Osteocyte (in vitro differentiated cells): ENCODE results near the gene FRMD3. TPM values are rescaled to one million over a fixed set of nuclear protein-coding genes. Genes with fewer than 3 reads are reported as not detected.

Experiments
- DNase-seq: peaks from one replicate; pipeline ENCODE4 v3.0.0; 2021; ENCODE audit warnings: mixed read lengths; ENCODE audit not compliant: unreplicated experiment; ENCODE audit errors: extremely low spot score
- H3K27ac Mint-ChIP-seq: one replicate; pipeline ENCODE4 v1.8.0; 2021; ENCODE audit warnings: mild to moderate bottlenecking, mixed read lengths; ENCODE audit not compliant: unreplicated experiment
- H3K27me3 Mint-ChIP-seq: one replicate; pipeline ENCODE4 v1.8.0; 2021; ENCODE audit warnings: mixed read lengths; ENCODE audit not compliant: unreplicated experiment
- H3K36me3 Mint-ChIP-seq: one replicate; pipeline ENCODE4 v1.8.0; 2021; ENCODE audit warnings: mixed read lengths; ENCODE audit not compliant: unreplicated experiment
- H3K4me1 Mint-ChIP-seq: one replicate; pipeline ENCODE4 v1.8.0; 2021; ENCODE audit warnings: mixed read lengths; ENCODE audit not compliant: unreplicated experiment
- H3K4me3 Mint-ChIP-seq: one replicate; pipeline ENCODE4 v1.8.0; 2021; ENCODE audit warnings: mild to moderate bottlenecking, moderate library complexity, mixed read lengths; ENCODE audit not compliant: unreplicated experiment
- H3K9me3 Mint-ChIP-seq: one replicate; pipeline ENCODE4 v1.8.0; 2021; ENCODE audit warnings: mixed read lengths; ENCODE audit not compliant: unreplicated experiment
- total RNA-seq: library from RNA; stranded (reverse); gene quantifications from 2 replicates; pipeline ENCODE4 v1.2.1, GENCODE V29; 2021
- TF ChIP-seq, protein P1 (sequence below): fragments of 200-600 bp; sonication (generic); IDR thresholded peaks from 2 replicates; pipeline ENCODE4 v1.5.0; 2021; ENCODE audit warnings: antibody characterized with exemption, mild to moderate bottlenecking, moderate library complexity

Gene FRMD3
- total RNA-seq, 1 donor from 2014 or later = 0.35 TPM

DNA sequence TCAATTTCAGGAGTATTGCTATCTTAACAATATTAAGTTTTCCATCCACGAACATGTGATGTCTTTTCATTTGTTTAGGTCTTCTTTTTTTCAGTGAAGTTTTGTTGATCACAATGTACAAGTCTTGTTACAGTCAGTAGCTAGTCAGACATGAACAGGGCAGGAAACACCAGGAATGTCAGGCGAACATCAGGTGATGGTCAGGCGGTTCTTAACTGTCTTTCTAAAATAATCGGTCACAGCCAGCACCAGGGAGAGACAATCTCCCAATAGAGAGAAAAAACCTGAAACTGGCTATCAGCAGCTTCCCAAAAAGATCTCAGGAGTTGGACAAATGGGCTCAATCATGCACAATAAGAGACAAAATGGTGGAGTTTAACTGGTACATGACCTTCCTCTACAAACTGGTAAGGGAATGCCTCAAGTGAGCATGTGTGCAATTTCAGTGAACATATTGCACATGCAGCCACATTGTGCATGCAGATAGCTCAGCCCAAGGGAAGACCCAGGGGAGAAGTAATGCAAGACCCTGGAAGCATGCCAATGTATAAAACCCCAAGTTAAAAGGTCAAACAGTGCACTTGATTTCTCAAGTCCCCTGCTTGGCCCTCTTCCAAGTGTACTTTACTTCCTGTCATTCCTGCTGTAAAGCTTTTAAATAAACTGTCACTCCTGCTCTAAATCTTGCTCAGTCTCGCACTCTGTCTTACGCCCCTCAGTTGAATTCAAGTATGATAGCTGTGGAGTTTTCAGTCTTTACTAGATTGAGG, 299.1 kb downstream of the FRMD3 start:
- peaks cover 14% of the 10 kb centered on the region for H3K9me3 Mint-ChIP-seq
- TF ChIP-seq, protein P1, sequence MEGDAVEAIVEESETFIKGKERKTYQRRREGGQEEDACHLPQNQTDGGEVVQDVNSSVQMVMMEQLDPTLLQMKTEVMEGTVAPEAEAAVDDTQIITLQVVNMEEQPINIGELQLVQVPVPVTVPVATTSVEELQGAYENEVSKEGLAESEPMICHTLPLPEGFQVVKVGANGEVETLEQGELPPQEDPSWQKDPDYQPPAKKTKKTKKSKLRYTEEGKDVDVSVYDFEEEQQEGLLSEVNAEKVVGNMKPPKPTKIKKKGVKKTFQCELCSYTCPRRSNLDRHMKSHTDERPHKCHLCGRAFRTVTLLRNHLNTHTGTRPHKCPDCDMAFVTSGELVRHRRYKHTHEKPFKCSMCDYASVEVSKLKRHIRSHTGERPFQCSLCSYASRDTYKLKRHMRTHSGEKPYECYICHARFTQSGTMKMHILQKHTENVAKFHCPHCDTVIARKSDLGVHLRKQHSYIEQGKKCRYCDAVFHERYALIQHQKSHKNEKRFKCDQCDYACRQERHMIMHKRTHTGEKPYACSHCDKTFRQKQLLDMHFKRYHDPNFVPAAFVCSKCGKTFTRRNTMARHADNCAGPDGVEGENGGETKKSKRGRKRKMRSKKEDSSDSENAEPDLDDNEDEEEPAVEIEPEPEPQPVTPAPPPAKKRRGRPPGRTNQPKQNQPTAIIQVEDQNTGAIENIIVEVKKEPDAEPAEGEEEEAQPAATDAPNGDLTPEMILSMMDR = no peak

GRCh38 chr9:83236029-83236696, 302.0 kb downstream of the FRMD3 start:
- no peaks in the 10 kb centered on the region for H3K36me3 Mint-ChIP-seq
- H3K9me3 Mint-ChIP-seq = no peaks in the 10 kb centered on the region
- no peak for DNase-seq
- no peak overlapping the region for H3K27ac Mint-ChIP-seq
- TF ChIP-seq, protein P1 = no peak
- no peaks in the 10 kb centered on the region for H3K27me3 Mint-ChIP-seq
- no peak overlapping the region for H3K4me3 Mint-ChIP-seq
- peaks cover 1% of the 10 kb centered on the region for H3K4me1 Mint-ChIP-seq

More for the DNA sequence above, 299.1 kb downstream of the FRMD3 start:
- H3K4me1 Mint-ChIP-seq = peaks cover 1% of the 10 kb centered on the region
- H3K36me3 Mint-ChIP-seq = no peaks in the 10 kb centered on the region
- H3K27me3 Mint-ChIP-seq = no peaks in the 10 kb centered on the region
- DNase-seq = no peak
- H3K4me3 Mint-ChIP-seq = no peak overlapping the region
- H3K27ac Mint-ChIP-seq = no peak overlapping the region

GRCh38 chr9:83235526-83235925, 302.7 kb downstream of the FRMD3 start:
- Mint-ChIP-seq H3K4me1 (peaks cover 1% of the 10 kb centered on the region), H3K27me3 (no peaks in the 10 kb centered on the region), H3K27ac (no peak overlapping the region), H3K36me3 (no peaks in the 10 kb centered on the region), H3K9me3 (peaks cover under 1% of the 10 kb centered on the region), H3K4me3 (no peak overlapping the region)
- TF ChIP-seq, protein P1 = no peak
- no peak for DNase-seq

DNA sequence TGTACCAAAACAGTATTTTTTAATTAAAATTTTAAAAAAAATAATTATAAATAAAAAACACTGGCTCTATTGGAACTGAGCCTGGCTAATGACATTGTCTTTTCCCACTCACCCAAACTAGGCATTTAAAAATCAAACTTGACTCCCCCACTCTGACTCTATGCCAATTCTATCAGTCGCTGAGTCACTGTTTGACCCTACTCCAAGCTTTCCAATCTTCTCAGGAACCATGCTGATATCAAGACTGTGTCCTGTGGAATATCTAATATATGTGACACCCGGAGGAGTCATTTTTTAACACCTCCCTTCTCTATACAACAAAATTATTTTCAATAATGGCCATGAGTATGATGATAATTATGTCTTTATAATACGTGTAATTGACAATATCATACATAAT, 303.7 kb downstream of the FRMD3 start:
- Mint-ChIP-seq H3K4me3 (no peak overlapping the region), H3K4me1 (peaks cover 1% of the 10 kb centered on the region), H3K9me3 (peaks cover 9% of the 10 kb centered on the region), H3K27me3 (no peaks in the 10 kb centered on the region), H3K36me3 (no peaks in the 10 kb centered on the region), H3K27ac (no peak overlapping the region)
- TF ChIP-seq, protein P1 = no peak
- no peak for DNase-seq

- TF ChIP-seq, protein P1 = no peak
- no peak for DNase-seq
- Mint-ChIP-seq H3K27ac (no peak overlapping the region), H3K27me3 (no peaks in the 10 kb centered on the region), H3K4me1 (no peaks in the 10 kb centered on the region), H3K9me3 (peaks cover 13% of the 10 kb centered on the region), H3K4me3 (no peak overlapping the region), H3K36me3 (no peaks in the 10 kb centered on the region)
Measured at GRCh38 chr9:83233647-83234046, 304.6 kb downstream of the FRMD3 start.
